Measurements from ENCODE around the gene PDZD4. TPM values are rescaled to one million over a fixed set of nuclear protein-coding genes. Genes with fewer than 3 reads are reported as not detected.

The PDZD4 gene
- total and polyA plus RNA-seq, 9 of the 15 experiments (the other 6 are each of a cell fraction or from before 2014, with no cell fraction given), result 0.05 to 0.38 (median 0.07) TPM; not detected in 5

DNA sequence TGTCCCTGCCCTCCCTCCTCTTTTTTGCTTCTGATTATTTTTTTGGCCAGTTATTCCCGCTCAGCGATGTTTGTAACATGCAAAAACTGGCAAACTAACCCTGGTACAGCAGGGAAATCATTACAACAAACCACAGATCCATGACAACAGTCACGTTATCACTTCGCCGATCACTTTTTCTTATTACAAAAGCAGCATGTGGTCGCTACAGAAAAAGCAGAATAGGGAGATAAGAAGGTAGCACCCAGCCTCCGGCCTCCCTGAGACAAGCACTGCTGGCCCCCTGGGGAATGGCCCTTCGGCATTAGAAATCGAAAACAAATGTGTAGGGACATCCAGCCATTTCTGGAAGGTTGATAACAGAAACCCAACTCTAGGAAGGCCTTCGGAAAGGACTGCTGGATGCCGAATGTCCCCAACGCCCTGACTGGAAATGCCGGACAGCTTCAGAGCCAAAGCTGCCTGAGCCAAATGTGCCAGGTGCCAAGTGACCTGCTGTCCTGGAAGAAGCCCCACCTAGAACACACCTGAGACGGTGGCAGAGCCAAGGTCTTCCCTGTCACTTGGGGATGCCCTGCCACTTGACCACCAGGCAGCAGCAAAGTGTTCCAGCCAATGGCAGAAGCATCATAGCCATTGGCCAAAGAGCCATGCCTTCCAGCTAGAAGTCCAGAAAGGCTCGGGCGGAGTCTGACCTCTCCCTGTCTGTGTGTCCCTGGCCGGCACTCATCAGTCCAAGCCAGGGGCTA lies 39.1 kb downstream of the PDZD4 start (continued):
- TF ChIP-seq, protein P1, sequence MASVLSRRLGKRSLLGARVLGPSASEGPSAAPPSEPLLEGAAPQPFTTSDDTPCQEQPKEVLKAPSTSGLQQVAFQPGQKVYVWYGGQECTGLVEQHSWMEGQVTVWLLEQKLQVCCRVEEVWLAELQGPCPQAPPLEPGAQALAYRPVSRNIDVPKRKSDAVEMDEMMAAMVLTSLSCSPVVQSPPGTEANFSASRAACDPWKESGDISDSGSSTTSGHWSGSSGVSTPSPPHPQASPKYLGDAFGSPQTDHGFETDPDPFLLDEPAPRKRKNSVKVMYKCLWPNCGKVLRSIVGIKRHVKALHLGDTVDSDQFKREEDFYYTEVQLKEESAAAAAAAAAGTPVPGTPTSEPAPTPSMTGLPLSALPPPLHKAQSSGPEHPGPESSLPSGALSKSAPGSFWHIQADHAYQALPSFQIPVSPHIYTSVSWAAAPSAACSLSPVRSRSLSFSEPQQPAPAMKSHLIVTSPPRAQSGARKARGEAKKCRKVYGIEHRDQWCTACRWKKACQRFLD (CRISPR knock-in tag; IDR thresholded peaks at IDR 0.05), result no peak
- no peak for TF ChIP-seq KAT7 (CRISPR knock-in tag; IDR thresholded peaks at IDR 0.05; ENCODE audit: borderline replicate concordance)
- TF ChIP-seq, protein P2, sequence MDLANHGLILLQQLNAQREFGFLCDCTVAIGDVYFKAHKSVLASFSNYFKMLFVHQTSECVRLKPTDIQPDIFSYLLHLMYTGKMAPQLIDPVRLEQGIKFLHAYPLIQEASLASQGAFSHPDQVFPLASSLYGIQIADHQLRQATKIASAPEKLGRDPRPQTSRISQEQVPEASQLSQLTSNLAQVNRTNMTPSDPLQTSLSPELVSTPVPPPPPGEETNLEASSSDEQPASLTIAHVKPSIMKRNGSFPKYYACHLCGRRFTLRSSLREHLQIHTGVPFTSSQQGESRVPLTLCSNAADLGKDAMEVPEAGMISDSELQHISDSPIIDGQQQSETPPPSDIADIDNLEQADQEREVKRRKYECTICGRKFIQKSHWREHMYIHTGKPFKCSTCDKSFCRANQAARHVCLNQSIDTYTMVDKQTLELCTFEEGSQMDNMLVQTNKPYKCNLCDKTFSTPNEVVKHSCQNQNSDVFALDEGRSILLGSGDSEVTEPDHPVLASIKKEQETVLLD (IDR thresholded peaks at IDR 0.05), result no peak
- TF ChIP-seq U2AF2 (optimal IDR thresholded peaks at IDR 0.05; ENCODE audit: low read depth, low read length), result no peak
- no peak for TF ChIP-seq HDAC6 (IDR thresholded peaks at IDR 0.05; ENCODE audit: low read depth, low read length)
- TF ChIP-seq MCM7 (IDR thresholded peaks at IDR 0.05), result no peak
- TF ChIP-seq CBFA2T2 (conservative IDR thresholded peaks at IDR 0.05), result 0 out of 2 replicates have a peak, but pooled peaks have one; percentile 24
- TF ChIP-seq, protein P3, sequence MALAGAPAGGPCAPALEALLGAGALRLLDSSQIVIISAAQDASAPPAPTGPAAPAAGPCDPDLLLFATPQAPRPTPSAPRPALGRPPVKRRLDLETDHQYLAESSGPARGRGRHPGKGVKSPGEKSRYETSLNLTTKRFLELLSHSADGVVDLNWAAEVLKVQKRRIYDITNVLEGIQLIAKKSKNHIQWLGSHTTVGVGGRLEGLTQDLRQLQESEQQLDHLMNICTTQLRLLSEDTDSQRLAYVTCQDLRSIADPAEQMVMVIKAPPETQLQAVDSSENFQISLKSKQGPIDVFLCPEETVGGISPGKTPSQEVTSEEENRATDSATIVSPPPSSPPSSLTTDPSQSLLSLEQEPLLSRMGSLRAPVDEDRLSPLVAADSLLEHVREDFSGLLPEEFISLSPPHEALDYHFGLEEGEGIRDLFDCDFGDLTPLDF (CRISPR knock-in tag; IDR thresholded peaks at IDR 0.05), result no peak
- peak; percentile 66 for TF ChIP-seq CBFA2T3 (IDR thresholded peaks at IDR 0.05)
- TF ChIP-seq MAFG (tag; conservative IDR thresholded peaks at IDR 0.05), result no peak
- no peak for TF ChIP-seq ZNF347 (CRISPR knock-in tag; IDR thresholded peaks at IDR 0.05; ENCODE audit: low read depth)
- TF ChIP-seq L3MBTL2 (IDR thresholded peaks at IDR 0.05), result no peak

Data from K562 (cell line).